DMS79 treated with DMSO at 0.1 percent for 48 hours (cell line): ENCODE measurements around the gene C1QL2.
A peak's percentile ranks its signal among the peaks of the same experiment; 100 is the strongest.

Experiments used
- DNase-seq: peaks from one replicate; lab custom pipeline; 2025; lab: John Stamatoyannopoulos, UW

Gene C1QL2

DNA sequence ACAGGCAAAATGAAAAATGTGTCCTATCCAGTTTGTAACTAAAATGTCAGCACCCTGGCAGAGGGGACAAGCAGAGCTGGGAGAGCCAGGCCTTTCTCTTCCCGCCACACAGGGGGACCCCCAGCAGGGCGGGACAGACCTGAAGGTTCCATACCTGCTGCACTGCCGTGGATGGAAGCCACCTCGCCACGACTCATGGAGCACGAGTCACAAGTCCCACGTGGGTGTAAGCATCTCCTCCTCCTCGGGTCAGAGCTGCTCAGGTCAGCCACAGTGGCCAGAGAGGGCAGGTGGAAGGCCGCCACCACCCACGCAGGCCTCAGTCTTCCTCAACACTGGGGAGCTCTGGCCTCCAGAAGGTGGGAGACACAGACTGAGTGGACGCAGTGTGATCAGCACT, 21.0 kb downstream of the C1QL2 start:
- DNase-seq = no peak

DNA sequence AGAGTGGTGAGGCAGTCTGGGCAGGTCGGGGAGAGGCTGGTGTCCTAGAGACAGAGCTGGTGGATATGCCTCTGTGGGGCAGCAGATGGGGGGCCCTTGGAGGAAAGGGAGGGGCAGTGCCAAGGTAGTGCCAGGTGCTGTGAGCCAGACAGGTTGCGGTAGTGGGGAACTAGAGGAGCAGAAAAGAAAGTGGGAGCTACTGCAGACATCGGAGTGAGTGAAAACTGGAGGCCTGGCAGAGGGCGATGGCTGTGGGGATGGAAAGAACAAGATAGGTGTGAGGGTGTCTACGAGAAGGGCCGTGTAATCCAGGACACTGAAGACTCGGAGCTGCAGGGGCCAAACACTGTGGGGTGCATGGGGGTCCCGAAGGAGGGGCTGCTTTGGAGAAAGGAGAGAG, 21.7 kb downstream of the C1QL2 start:
- no peak for DNase-seq

DNA sequence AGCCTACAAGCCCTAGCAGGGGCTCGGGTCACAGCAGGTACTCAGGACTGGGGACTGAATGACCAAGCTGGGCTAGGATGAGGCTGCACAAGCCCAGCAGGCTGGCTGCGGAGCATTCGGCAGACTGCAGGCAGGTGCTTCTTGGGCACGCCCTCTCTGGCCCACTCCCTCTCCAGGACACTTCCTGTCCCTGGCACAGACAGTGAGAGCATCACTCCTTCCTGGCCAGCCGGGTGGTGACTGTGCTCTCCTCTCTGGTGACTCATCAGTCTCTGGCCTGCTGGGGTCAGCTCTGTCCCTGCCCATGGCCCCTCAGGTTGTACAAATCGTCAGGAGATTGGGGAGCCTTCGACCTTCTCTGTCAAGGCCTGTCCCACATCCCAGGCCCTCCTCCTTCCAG, 22.5 kb downstream of the C1QL2 start:
- DNase-seq = no peak

DNA sequence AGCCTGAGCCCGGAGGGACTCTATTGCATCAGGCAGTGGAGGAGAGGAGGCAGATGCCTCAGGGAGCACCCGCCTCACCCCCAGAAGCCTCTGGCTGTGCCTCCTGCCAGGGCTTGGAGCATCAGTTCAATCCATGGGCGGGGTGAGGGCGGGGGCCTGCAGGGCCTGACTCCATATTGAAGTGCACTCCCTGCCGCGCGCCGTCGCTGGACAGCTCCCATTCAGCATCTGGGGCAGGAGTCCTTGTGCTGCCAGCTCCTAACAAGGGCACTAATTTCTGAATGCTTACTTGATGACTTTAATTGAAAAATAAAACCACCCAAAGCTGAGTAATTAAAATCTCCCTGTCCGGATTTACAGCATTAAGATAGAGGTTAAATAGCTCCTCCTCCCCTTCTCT, 23.8 kb downstream of the C1QL2 start:
- no peak for DNase-seq

DNA sequence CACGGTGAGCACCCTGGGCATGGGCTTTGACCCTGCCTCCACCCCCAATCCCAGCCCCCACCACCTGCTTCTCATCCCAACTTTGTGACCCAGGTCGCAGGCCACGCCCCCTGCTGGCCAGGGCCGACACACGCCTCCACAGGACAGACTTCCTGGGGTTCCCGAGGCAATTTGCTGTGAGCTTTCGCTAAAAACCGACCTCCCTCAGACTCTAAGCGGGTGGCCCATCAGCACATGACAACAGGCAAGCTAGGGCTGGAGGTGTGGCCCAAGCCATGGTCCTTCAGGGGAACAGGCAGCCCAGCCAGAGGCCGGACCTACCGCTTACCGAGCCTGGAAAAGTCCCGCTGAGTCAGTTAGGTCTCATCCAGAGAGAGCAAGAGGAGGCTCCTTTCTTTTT, 31.9 kb downstream of the C1QL2 start:
- DNase-seq = no peak

DNA sequence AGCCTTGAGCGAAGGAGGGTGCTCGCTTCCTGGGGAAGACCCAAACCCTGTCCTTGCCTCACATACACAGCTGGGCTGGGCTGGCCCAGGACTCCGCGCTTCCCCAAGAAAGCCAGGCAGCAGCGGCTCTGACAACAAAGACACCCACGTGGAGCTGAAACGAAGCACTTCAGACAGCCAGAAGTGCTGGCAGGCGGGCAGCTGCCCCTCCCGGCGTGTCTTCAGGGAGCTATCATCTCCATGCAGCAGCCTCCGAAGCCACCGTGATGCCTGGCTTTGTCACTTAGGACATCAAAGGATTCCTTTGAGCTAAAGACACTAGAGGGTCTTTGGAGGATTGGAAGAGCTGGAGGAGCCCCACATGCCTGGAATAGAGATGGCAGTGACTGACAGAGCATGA, 35.2 kb downstream of the C1QL2 start:
- DNase-seq = peak; percentile 9

DNA sequence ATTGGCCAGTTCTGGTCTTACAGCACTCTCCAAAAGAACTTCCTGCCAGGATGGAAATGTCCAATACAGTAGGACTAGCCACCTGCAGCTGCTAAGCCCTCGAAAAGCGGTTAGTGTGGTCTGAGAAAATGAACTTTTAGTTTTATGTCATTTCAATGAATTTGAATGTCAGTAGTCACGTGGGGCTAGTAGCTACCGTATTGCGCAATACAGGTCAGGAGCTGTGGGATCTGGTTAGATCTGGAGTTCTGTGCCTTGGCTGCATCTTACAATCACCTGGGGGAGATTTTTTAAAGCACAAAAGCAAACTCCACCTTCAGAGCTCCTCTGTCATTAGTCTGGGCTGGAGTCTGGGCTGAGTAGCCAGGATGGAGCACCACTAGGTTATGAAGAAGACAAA, 35.9 kb downstream of the C1QL2 start:
- DNase-seq = no peak

DNA sequence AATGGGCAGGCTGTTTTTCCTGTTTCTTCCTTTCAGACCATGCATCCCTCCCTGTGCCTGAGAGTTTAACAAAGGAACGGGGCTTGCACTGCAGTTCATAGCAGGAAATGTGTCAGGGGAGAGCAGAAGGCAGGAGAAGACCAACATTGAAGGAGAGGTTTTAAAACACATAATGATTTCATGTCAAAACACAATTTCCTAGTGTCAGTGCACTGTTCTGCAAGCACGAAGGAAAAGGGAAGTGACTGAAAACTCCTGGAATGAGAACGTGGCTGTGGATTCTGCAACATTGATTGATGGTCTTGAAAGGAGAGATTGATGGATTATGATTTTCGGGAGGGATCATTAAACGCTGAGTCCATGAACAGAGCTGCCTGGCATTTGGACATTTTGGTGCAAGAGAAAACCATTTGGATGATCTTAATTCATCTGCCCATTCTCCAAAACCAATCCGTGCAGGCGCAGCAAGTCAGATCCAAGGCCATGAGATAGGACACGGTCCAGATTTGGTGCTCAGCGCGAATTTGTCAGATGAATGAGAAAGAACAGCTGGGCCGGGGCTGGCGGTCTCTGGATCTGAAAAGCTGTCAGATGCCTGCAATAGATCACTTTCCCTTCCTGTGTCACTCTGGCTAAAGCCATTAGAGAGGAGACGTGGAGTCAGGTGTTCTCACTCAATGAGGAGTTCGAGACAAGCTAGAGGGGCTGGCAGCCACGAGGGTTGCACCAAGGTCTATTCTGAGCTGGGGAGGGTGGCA, 38.4 kb downstream of the C1QL2 start:
- DNase-seq = no peak

DNA sequence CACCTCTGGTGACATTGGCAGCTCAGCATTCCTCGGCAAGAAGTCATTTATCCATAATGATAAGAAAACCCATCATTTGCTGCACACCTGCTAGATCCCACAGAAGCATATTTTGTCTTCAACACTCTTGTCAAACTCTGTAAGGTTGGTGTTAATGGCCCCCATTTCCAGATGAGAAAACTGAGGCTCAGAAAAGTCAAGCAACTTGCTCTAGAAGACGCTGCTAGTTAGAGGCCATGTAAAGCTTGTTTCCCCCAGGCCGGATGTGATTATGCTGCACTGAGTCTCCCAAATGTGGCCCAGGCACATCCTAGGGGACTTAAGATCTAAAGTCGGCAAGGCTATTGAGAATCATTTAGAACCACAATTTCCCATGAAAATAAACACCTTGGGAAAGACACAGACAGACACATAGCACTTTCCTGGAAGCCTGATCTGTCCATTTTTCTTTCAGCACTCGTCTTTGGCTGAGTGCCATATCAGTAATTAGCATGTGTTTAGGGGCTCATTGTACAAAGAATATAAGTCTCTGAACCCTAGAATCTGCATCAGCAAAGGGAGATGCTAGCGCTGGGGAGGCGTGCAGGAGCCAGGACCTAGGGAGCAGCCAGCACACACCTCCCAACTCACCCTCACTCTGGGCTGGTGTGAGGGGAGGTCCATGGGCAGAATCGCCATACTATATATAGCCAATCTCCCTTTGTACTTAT, 39.3 kb downstream of the C1QL2 start:
- DNase-seq = no peak

DNA sequence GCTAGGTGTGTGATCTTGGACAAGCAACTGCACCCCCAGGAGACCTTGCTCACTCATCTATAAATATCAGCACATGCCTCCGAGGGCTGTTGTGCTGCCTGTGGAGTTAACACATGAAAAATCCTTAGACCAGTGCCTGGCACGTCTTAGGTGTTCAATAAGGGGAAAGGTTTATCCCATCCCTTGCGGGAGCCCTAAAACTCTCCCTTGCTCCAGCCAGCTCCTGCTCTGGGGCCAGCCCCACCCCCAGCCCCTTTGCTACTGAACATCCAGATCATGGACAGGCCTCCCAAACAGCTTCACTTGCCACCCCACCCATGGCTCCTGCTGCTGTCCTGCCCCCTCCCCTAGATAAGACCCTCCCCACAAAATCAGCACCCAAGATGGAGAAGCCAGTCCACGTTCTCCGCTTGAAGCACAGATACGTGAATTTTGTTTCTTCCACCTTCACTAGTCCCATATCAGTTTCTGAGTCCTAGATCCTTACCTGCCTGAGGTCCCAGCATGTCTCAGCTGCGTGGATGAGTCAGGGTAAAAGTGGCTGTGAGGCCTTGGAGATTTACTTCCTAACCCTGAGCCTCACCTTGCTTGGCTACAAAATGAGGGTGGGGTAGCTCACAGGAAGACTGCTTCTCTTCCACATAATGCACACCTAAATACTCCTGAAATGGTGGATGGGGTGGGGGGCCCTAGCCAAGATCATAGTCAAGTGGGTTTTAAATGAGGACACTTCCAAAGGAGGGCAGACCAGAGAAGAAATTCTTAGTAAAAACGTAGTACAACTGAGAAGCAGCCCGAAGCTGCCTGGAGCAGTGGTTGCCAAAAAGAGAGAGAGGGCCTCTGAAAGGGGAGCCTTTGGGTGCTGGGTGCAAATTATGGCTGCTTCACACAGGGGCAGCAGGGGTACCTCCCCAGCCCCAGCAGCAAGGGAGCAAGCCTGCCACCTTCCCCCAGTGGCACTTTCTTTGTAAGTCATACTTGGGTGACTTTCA, 40.4 kb downstream of the C1QL2 start:
- no peak for DNase-seq

DNA sequence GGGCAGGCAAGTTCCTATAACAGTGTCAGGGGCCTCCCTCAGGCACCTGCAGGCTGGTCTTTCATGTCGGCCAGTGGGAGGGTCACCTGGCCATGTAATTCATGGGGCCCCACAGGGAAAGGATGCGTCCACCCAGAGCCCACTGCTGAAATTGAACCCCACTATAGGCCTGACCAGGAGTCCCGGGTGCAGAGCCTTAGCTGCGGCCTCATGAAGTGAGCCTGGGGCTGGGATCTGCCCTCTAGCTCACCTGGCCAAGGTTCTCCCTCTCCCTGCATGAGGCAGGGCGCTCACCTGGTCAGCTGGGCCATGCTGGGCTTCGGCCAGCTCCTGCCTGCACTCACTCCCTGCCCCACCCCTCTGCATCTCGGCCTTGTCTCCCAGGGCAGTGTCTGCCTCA, 41.1 kb downstream of the C1QL2 start:
- no peak for DNase-seq

DNA sequence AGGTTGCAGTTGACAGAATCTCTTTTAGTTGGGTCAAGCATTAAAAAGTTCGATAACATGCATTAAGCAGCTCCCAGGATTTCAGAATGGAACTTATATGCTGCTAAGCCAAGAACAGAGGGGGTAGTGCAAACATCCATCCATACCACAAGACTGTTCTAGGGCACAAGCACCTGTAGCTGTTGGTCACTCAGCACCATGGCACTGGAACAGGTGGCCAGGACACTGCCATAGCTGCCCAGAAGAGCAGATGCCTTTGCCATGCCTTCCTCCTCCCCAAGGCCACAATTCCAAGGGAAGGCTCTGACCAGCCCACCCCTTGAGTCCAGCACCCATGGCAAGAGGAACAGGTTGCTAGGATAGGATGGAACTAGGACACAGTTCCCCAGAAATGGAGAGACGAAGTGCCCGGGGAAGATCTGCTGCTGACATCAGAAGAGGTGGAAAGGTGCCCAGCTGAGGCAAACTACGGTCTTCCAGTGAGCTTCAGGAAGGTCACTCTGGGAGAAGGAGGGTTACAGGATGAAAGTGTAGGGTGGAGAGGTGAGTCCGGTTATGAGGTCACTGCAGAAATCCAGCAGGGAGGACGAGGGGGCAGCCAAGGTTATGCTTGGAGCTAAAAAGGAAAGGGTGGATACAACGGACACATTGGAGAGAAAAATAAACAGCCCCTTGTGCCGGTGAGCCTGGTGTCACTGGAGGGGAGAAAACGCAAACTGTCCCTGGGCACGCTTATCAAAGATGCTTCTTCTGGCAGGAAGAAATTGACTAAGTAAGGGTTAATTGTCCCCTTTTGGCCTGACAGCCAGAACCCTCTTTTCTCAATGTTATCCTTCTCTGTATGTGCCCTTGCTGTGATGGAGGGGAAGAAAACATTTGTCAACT, 41.9 kb downstream of the C1QL2 start:
- no peak for DNase-seq

DNA sequence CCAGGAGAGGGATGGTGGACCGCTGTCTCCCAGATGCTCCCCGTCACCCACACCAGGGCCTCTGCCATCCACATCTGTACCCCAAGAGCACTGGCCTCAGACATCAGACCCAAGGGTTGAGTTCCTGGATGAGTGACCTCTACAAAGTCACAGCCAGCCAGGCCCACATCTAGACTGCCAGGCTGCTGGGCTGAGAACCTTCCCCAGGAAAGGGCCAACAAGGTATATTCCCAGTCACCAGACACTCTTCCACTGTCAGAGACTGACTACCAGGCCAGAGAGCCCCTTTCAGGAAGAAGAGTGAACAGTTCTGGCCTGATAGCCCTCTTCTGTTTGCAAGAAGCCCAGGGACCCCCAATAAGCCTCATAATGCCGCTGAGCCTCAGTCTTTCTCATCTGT, 44.3 kb downstream of the C1QL2 start:
- DNase-seq = no peak

DNA sequence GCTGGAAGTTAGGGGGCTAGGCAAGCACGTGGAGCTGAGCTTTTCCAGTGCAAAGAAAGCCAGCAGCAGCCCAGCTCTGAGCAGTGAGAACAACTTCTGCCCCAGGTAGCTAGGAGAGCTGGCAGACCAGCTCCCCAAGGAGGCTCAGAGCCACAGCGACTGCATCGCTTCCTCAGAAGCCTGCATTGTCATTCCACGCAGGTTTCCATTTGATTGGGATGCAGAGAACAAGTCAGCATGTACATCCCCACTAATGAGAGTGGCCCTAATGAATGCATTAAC, 45.1 kb downstream of the C1QL2 start:
- no peak for DNase-seq

DNA sequence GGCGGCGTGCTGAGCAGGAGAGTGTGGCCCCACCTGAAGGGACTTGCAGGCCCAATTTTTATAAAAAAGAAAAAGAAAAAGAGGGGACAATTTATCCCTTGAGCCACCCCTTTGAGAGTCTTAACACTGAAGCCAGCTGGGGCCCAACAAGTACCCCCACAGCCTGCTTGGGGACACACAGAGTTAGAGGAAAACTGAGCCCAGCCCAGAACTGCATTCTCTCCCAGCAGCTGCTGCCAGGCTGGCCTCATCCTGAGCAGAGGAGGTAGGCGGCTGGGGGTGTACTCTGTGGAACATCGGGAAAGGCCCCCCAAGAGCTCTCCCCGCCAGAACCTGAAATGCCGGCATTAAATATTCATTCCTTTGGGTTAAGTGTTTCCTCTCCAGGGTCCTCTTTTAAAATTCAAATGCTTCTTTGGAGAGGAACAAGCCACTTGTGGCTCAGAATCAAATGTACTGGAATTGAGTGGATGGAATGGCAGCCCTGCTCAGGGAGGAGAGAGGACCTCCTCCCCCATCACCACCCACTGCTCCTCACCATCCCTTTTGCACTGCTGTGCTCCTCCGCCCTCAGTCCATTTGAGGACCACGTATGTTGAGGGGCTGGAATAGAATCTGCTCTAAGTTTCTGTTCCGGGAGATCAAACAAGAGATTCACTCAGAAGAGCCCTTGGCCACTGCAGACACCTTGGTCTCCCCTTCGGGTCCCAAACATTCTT, 45.6 kb downstream of the C1QL2 start:
- peak; percentile 8 for DNase-seq

DNA sequence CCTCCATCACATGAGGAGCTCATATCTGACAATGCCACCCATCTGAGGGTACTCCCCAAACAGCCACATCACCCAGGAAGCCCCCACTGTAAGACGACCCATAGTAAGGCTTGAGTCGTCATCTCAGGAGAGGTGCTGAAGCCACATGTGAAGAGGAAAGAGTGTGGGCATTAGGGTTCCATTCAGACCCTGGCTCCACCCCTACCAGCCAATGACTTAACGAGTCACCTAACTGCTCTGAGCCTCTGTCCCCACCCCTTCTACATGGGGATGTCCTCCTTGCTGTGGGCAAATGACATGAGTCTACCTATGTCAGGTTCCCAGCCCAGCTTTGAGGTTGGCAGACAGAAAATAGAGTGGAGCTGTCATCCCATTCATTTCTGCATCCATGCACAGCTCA, 46.3 kb downstream of the C1QL2 start:
- DNase-seq = no peak

DNA sequence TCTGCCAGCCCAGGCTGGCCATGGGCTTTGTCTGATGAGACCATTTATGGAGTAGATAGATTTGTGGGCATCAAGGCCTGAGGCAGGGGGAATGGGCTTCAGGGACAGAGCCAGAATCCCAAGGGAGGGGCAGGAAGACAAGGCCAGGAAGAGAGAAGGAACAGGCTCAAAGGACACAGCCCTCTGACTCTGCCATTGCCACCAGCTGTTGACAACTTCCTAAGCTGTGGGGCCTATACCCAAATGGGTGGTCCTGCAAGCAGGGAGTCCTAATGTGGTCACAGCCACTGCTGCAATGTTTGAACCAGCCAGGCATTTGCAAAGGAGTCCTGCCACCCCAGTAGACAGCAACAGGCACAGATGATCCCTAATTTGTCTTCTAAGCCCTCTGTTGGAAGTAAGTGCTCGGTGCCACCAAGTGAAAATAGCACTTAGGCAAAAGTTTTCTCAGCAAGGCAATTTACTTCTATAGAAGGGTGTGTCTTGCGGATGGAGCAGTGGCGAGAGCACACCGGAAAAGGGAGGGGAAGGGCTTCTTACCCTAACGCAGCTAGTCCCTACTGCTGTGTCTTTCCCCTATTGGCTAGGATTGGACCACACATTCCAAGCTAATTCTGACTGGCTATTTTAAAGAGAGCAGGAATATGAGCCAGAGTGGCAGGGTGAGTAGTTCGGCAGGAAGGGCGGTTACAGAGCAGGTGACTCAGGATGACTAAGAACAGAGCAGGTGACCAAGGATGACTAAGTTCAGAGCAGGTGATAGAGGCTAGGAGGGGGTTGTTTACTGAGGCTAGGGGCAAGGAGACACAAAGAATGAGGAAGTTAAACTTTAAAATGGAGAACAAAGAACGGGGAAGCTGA, 47.2 kb downstream of the C1QL2 start:
- DNase-seq = no peak

DNA sequence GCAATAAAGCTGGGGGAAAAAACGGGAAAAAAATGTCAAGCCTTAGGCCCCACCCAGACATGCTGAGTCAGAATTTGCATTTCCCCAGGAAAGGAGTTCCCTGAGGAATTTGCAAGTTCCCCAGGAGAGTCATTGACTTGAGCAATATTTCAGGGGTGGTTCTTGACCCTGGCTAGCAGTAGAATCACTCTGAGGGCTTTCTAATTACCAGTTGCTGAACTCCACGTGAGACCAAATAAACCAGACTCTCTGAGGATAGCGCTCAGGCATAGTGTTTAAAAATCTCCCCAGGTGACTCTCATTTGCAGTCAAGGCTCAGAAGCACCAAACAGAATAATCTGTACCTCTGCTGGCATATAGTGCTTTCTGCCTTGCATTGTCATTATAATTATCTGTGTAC, 48.7 kb downstream of the C1QL2 start:
- DNase-seq = no peak

DNA sequence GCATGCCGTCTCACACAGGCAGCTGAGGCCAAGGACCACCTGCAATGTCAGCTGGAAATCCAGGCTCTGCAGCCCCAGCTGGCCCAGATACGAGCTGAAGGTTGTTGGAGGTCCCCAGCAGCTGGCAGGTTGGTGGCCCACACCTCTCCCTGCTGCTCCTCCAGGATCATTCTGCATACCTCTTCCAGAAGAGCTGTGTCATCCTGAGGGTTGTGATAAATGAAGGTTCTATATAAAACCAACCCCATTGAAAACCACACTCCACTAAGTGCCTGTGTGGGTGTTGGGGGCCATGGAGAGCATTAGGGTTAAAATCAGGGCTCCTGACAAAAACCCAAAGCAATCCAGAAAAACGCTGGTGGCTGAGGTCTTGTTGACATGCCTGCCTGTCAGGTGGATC, 50.4 kb downstream of the C1QL2 start:
- DNase-seq = no peak

DNA sequence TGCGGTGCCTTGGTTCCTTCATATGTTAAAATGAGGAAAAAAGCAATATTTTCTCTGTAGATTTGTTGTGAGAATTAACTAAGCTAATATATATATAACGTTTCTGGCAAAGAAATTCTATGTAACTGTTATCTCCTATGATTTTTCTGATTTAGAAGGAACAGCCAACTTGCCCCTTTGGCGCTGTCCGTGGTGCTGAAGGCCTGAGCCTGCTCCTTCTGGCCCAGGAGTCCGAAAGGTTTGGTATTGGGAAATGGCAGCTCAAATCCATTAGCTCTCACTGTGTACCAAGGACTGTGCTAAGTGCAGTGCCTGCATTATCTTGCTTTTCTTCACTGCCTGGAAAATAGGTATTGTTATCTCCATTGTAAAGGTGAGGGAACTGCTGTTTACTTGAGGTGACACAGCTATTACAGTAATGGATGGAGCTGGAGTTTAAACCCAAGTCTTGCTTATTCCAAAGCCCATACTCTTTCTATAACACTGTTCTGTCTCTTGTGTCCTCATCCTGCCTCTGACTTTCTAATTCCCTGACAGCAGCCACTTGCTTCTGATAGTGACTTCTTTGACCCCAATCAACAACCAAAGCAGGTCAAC, 52.2 kb downstream of the C1QL2 start:
- no peak for DNase-seq
